GM19467 (cell line): ENCODE measurements around the gene EXD1.

Source experiments
- ATAC-seq: cut with Tn5 transposase; IDR thresholded peaks from one replicate; pipeline ENCODE4 v1.9.1; 2021; ENCODE audit warnings: mild to moderate bottlenecking, moderate library complexity; ENCODE audit not compliant: unreplicated experiment

Gene EXD1

GRCh38 chr15:41231422-41232226 is 1.1 kb upstream of the EXD1 start:
- peak; percentile 29 for ATAC-seq

GRCh38 chr15:41230345-41230649 is 260 bp downstream of the EXD1 start:
- ATAC-seq = no peak

GRCh38 chr15:41219381-41219780 is 11.2 kb downstream of the EXD1 start:
- no peak for ATAC-seq

GRCh38 chr15:41218851-41219250 is 11.7 kb downstream of the EXD1 start:
- ATAC-seq = no peak

- no peak for ATAC-seq
Measured at GRCh38 chr15:41215708-41216107, 14.8 kb downstream of the EXD1 start.

GRCh38 chr15:41207687-41208448 is 22.7 kb downstream of the EXD1 start:
- no peak for ATAC-seq

GRCh38 chr15:41205315-41205714 is 25.2 kb downstream of the EXD1 start:
- no peak for ATAC-seq

GRCh38 chr15:41203395-41203794 is 27.2 kb downstream of the EXD1 start:
- no peak for ATAC-seq

GRCh38 chr15:41199470-41199869 is 31.1 kb downstream of the EXD1 start:
- ATAC-seq = no peak

GRCh38 chr15:41194444-41194843 is 36.1 kb downstream of the EXD1 start:
- no peak for ATAC-seq

GRCh38 chr15:41183581-41183980 is 47.0 kb downstream of the EXD1 start:
- no peak for ATAC-seq

GRCh38 chr15:41182266-41182665 is 48.3 kb downstream of the EXD1 start:
- no peak for ATAC-seq

- ATAC-seq = no peak
Measured at GRCh38 chr15:41180206-41180789, 50.3 kb downstream of the EXD1 start.

GRCh38 chr15:41169781-41170180 is 60.8 kb downstream of the EXD1 start:
- no peak for ATAC-seq

- ATAC-seq = no peak
Measured at GRCh38 chr15:41169086-41169485, 61.5 kb downstream of the EXD1 start.

GRCh38 chr15:41161736-41162135 is 68.8 kb downstream of the EXD1 start:
- no peak for ATAC-seq

- ATAC-seq = no peak
Measured at GRCh38 chr15:41161336-41161735, 69.2 kb downstream of the EXD1 start.

- ATAC-seq = no peak
Measured at GRCh38 chr15:41160639-41161315, 69.8 kb downstream of the EXD1 start.

- ATAC-seq = no peak
Measured at GRCh38 chr15:41154412-41154811, 76.1 kb downstream of the EXD1 start.

GRCh38 chr15:41153733-41154132 is 76.8 kb downstream of the EXD1 start:
- no peak for ATAC-seq

GRCh38 chr15:41151451-41152005 is 79.0 kb downstream of the EXD1 start:
- ATAC-seq = no peak
